DND-41 (cell line): Measurements from ENCODE around the gene NDUFA3.

Source experiments
- ATAC-seq: fragments of 200-7000 bp; cut with Tn5 transposase; 3 replicates; pipeline ENCODE4 v1.9.1; 2021; ENCODE audit warnings: low read depth; ENCODE audit not compliant: insufficient read depth
- DNase-seq: peaks from one replicate; pipeline ENCODE4 v3.0.0-alpha.2; 2020
- H2AFZ ChIP-seq: 2 replicates; pipeline ENCODE4 v1.6.0; 2012; ENCODE audit warnings: low read depth, low read length
- H3K27ac ChIP-seq: 2 replicates; pipeline ENCODE4 v1.5.1; 2012; ENCODE audit warnings: low read length, inconsistent platforms
- H3K27me3 ChIP-seq: fragments of 200-600 bp; sonication (generic); 2 replicates; pipeline ENCODE4 v1.6.0; 2012; ENCODE audit warnings: low read length, mild to moderate bottlenecking, inconsistent platforms; ENCODE audit not compliant: insufficient read depth, poor library complexity
- H3K36me3 ChIP-seq: 2 replicates; pipeline ENCODE4 v1.5.1; 2012; ENCODE audit warnings: low read length, inconsistent platforms; ENCODE audit not compliant: insufficient read depth
- H3K4me1 ChIP-seq: 2 replicates; pipeline ENCODE4 v1.5.1; 2012; ENCODE audit warnings: mild to moderate bottlenecking, low read length; ENCODE audit not compliant: insufficient read depth
- H3K4me2 ChIP-seq: 2 replicates; pipeline ENCODE4 v1.6.0; 2012; ENCODE audit warnings: mild to moderate bottlenecking, moderate library complexity, low read length, inconsistent platforms; ENCODE audit not compliant: insufficient read depth
- H3K4me3 ChIP-seq, 2 experiments: fragments of 200-600 bp in 1 of 2; shearing (Covaris generic) in 1 of 2; 2 replicates each; pipeline ENCODE4 v1.5.1; 2012 to 2016; ENCODE audit warnings: inconsistent platforms in 2 of 2, low read length in 2 of 2, mild to moderate bottlenecking in 2 of 2, low read depth in 1 of 2, moderate library complexity in 1 of 2
- H3K79me2 ChIP-seq: 2 replicates; pipeline ENCODE4 v1.6.0; 2012; ENCODE audit warnings: low read length, inconsistent platforms; ENCODE audit not compliant: insufficient read depth
- H3K9ac ChIP-seq: 2 replicates; pipeline ENCODE4 v1.6.0; 2012; ENCODE audit warnings: low read depth, mild to moderate bottlenecking, inconsistent platforms, low read length, moderate library complexity
- H3K9me3 ChIP-seq: 2 replicates; pipeline ENCODE4 v1.5.1; 2012; ENCODE audit warnings: low read length, moderate library complexity, mild to moderate bottlenecking, inconsistent platforms; ENCODE audit not compliant: insufficient read depth, severe bottlenecking
- H4K20me1 ChIP-seq: 2 replicates; pipeline ENCODE4 v1.6.0; 2012; ENCODE audit warnings: low read length; ENCODE audit not compliant: insufficient read depth
- CTCF ChIP-seq: IDR thresholded peaks from 2 replicates; pipeline ENCODE4 v1.5.1; 2012; ENCODE audit warnings: borderline replicate concordance, low read length, moderate library complexity, mild to moderate bottlenecking; ENCODE audit not compliant: poor library complexity, severe bottlenecking; ENCODE audit errors: extremely low read depth
- EZH2 ChIP-seq: IDR thresholded peaks from 3 replicates; pipeline ENCODE4 v1.6.1; 2012; ENCODE audit warnings: borderline replicate concordance, low read depth, mild to moderate bottlenecking, moderate library complexity, low read length, inconsistent platforms; ENCODE audit not compliant: severe bottlenecking

The NDUFA3 gene

GRCh38 chr19:54156953-54157352 lies 54.3 kb downstream of the NDUFA3 start:
- ATAC-seq (no peak), DNase-seq (no peak)
- Histone ChIP-seq H3K4me1 (peaks cover 46% of the 10 kb centered on the region), H3K4me3 (no peak overlapping the region), H2AFZ (no peak overlapping the region), H3K27ac (no peak overlapping the region), H3K4me2 (no peak overlapping the region), H3K27me3 (no peaks in the 10 kb centered on the region), H3K79me2 (peaks cover 46% of the 10 kb centered on the region), H4K20me1 (peaks cover 57% of the 10 kb centered on the region), H3K36me3 (peaks cover 65% of the 10 kb centered on the region), H3K9me3 (no peaks in the 10 kb centered on the region), H3K9ac (no peak overlapping the region)
- TF ChIP-seq EZH2 (no peak), CTCF (no peak)
